HG03571 (cell line): ENCODE measurements around the gene SHISAL2B.
"Not testable (repeated sequence)": the region's sequence is repeated elsewhere in the genome, so short reads cannot be mapped to it uniquely, and the experiment has no call there.

ENCODE experiments used
- ATAC-seq: cut with Tn5 transposase; IDR thresholded peaks from one replicate; pipeline ENCODE4 v1.9.1; 2021; ENCODE audit not compliant: unreplicated experiment

SHISAL2B gene

DNA sequence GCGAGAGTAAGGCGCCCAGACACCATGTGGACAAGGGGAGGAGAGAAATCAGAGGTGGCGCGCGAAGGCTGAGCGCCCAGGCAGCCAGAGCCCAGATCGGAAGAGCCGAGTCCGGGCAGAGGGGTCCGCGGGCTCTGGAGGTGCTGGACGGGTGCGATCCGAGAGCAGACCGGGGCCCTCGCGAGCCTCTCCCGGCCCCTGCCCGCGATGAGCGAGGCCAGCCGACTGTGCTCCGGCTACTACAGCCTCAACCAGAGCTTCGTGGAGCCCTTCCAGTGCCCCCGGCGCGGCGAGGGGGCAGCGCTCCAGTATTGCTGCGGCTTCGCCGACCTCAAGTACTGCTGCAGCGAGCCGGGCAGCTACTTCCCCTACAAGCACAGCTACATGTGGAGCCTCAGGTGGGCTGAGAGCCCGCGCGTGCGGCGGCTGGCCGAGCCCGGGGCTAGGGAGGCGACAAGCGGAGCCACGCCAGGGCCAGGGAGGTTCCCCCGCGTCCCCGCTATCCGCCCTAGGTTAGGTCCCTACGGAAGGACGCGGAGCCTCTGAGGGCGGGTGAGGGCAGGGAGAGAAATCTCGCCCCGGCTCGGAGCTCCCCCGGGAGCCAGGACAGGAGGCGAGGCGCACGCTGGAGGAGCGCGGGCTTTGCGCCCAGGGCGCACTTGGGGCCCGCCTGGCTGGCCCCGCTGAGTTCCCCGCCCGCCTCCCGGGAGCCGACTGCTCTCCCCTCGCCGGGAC is at the start of gene SHISAL2B:
SHISAL2B (plus strand) TSS at position 87 of the 735 bp plus-strand sequence; CDS start at position 208, 121 bp downstream.
- ATAC-seq: no peak

GRCh38 chr5:64644831-64645230 is 45.5 kb upstream of the SHISAL2B start:
- ATAC-seq: no peak

DNA sequence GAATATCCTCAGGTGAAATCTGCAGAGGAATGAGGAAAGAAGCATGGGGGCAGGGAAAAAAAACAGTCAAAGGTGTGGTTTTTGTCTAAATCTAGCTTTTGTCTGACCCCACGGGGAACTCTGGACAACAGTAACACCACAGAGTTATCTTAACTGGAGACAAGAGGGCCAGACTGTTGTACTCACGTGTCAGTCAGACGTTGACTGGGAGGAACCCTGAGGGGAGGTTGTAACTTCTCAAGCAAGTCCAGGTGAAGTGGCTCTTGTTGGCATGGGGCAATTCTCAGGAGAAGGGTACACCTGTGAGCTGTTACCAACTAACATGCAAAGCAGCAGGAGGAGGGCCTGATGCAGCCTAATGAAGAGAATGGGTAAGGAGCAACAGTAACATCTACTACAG is 44.1 kb upstream of the SHISAL2B start:
- ATAC-seq: no peak

GRCh38 chr5:64649512-64649911 is 40.8 kb upstream of the SHISAL2B start:
- ATAC-seq: no peak

- ATAC-seq: no peak
These were observed 36.3 kb upstream of the SHISAL2B start for GRCh38 chr5:64653766-64654560.

DNA sequence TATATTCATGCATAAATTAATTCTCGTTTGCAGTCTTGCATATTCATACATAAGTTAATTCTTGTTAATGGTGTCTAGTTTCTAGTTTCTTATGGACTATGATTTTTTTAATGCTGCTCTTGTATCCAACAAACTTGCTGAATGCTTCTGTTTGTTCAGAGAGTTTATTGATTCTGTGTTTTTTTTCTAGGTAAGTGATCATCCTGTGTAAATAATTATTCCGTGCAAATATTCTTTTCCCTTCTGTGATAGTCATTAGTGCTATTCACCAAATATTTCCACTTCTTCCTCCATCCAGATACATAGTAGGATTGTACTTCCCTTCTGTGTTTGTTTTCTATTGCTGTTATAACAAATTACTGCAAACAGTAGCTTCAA is 35.8 kb upstream of the SHISAL2B start:
- no peak for ATAC-seq

DNA sequence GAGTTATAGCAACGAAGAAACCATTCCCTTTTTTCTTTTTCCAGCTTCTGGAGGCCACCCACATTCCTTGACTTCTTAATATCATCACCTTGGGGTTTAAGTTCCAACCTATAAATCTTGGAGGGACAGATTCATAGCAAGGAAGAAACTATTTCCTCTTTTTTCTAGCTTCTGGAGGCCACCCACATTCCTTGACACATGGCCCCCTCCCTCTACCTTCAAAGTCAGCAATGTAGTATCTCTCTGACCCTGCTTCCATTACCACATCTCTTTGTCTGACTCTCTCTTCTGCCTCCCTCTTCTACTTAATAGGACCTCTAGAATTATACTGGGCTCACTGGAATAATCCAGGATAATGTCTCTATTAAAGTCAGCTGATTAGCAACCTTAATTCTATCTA is 34.7 kb upstream of the SHISAL2B start:
- ATAC-seq: no peak

DNA sequence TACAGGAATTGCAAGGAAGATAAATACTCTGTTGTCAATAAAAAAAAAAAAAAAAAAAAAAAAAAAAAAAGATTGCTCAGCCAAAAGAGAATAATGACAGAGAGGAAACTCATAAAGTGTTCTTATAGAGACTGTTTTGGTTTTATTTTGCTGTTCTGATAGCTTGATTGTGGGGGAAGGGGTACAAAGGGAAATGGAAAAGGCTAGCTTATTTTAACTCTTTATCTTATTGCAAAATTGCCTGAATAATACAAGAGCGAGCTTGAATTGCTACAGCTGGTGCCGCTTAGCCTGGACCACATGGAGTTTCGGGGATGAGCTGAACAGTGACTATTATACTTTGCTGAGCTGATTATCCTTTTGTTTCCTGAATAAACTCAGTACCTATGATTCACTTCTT is 31.0 kb upstream of the SHISAL2B start:
- ATAC-seq: no peak

DNA sequence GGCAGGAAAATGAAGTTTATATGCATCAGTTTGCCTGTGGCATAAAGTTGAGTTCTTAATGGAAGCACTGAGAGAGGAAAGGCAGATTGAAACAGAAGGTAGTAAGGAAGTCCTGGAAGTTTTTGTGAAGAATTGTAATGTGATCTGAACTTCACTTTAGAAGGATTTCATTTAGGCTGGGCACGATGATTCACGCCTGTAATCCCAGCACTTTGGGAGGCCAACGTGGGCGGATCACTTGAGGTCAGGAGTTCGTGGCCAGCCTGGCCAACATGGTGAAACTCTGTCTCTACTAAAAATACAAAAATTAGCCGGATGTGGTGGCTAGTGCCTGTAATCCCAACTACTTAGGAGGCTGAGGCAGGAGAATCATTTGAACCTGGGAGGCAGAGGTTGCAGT is 27.1 kb upstream of the SHISAL2B start:
- not testable (repeated sequence) for ATAC-seq

DNA sequence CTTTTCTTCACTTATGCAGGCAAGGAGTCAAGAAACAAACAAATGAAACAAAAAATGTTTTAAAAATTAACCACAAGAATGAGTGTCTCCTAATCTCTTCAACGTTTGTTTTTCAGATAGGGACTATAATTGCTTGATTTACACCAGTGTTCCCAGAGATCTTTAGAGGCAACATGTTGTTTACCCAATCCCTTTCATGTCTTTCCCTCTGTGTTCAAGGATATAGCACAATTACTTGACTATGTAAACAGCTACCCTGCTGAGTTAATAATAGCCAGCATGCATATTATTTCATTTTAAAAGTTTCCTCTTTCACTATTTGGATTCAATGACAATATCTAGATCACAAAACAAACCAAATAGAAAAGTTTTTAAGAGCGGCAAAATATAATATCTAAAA is 25.1 kb upstream of the SHISAL2B start:
- ATAC-seq: no peak

- no peak for ATAC-seq
These were observed 24.2 kb upstream of the SHISAL2B start for GRCh38 chr5:64666078-64666477.

- ATAC-seq: no peak
These were observed 23.2 kb upstream of the SHISAL2B start for GRCh38 chr5:64667068-64667467.

- no peak for ATAC-seq
These were observed 20.0 kb upstream of the SHISAL2B start for GRCh38 chr5:64670277-64670676.

- ATAC-seq: no peak
These were observed 18.6 kb upstream of the SHISAL2B start for GRCh38 chr5:64671678-64672077.

DNA sequence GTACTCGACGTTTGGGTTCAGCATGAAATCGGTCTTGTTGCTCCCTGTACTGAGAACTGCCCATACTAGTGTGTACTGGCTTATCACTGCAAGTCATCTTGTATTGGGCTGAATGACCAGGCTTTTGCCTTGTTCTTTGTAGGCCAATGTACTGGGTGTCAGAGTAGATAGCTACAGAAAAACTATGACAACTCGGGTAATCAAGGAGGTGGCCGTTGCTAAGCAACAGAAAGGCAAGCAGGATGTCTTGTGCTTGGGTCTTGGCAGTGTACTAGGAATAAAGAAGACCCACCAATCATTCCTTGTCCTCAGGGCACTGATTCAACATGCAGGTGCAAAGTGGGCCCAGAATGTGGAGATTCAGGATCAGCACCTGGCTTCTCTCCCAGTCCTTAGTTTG is 11.9 kb upstream of the SHISAL2B start:
- no peak for ATAC-seq

- no peak for ATAC-seq
These were observed 10.0 kb upstream of the SHISAL2B start for GRCh38 chr5:64680289-64680688.

DNA sequence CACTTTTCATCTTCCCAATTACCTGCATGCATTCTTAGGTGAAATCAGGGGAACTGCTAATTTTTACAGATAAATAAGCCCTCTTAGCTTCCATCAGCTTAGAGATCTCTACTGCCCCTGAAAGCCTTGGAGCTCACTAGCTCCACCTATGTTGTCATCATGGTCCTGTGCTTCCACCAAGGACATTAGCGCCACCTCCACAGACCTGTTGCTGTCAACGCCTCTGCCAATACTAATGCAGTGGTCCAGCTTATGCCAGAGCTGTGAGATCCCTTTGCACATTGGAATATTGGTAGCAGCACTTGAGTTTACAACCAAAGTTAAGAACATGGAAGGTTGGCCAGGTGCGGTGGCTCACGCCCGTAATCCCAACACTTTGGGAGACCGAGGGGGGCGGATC is 7.7 kb upstream of the SHISAL2B start:
- no peak for ATAC-seq

- ATAC-seq: no peak
These were observed 4.4 kb upstream of the SHISAL2B start for GRCh38 chr5:64685866-64686265.

GRCh38 chr5:64688391-64688790 is 1.9 kb upstream of the SHISAL2B start:
- ATAC-seq: no peak

GRCh38 chr5:64688965-64689364 is 1.3 kb upstream of the SHISAL2B start:
- no peak for ATAC-seq

GRCh38 chr5:64690104-64690416 is 243 bp upstream of the SHISAL2B start:
- ATAC-seq: no peak

- no peak for ATAC-seq
These were observed 988 bp downstream of the SHISAL2B start for GRCh38 chr5:64691291-64691690.

DNA sequence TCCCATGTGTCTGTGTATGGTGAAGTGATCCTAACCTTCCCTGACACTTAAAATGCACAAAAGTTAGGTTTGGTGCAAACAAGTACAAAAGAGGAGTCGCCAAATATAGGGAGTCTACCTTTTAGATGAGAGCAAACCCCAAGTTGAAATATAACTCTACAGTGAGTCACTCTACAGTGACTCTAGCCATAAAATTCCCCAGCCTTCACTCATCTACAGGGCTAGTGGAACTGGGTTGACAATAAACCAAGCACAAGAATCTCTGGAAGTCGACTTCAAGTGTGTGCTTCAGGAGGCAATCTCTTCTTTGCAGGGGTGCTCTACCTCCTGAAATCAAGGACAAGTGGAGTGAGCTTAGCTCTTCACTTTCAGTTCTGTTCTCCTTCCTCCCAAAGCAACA is 3.3 kb downstream of the SHISAL2B start:
- no peak for ATAC-seq
